H1 (cell line): ENCODE measurements around the gene ZFP36L1. TPM values are rescaled to one million over a fixed set of nuclear protein-coding genes. Genes with fewer than 3 reads are reported as not detected.

Source experiments
- BACH1 ChIP-seq: IDR thresholded peaks from 2 replicates; pipeline ENCODE4 v1.6.1; 2012; ENCODE audit warnings: low read length, improper control_type of control experiment
- CBX8 ChIP-seq: fragments of 300-800, 300-1000 bp; sonication (generic); IDR thresholded peaks from 2 replicates; pipeline ENCODE4 v1.7.1; 2016; ENCODE audit warnings: low read depth, low read length, borderline replicate concordance
- CHD1 ChIP-seq: IDR thresholded peaks from 2 replicates; pipeline ENCODE4 v1.6.1; 2012; ENCODE audit warnings: low read depth, low read length, improper control_type of control experiment
- EGR1 ChIP-seq: IDR thresholded peaks from 2 replicates; pipeline ENCODE4 v1.6.1; 2011; ENCODE audit warnings: low read depth, low read length, borderline replicate concordance
- KDM1A ChIP-seq: fragments of 200-600, 300-600 bp; sonication (generic); IDR thresholded peaks from 2 replicates; pipeline ENCODE4 v1.7.1; 2016; ENCODE audit warnings: mild to moderate bottlenecking, low read length, borderline replicate concordance
- RBBP5 ChIP-seq: IDR thresholded peaks from 2 replicates; pipeline ENCODE4 v1.7.1; 2012; ENCODE audit warnings: low read depth, mild to moderate bottlenecking, inconsistent platforms, low read length, moderate library complexity, borderline replicate concordance
- RFX5 ChIP-seq: IDR thresholded peaks from 2 replicates; pipeline ENCODE4 v1.6.1; 2011; ENCODE audit warnings: low read depth, low read length, improper control_type of control experiment, borderline replicate concordance
- RNF2 ChIP-seq: fragments of 200-900, 300-1000 bp; sonication (generic); IDR thresholded peaks from 2 replicates; pipeline ENCODE4 v1.7.1; 2016; ENCODE audit warnings: borderline replicate concordance, low read depth, mild to moderate bottlenecking, antibody characterized with exemption, low read length; ENCODE audit not compliant: poor library complexity, severe bottlenecking; ENCODE audit errors: missing control alignments
- SAP30 ChIP-seq: fragments of 300-600 bp; sonication (generic); IDR thresholded peaks from 2 replicates; pipeline ENCODE4 v1.7.1; 2012; ENCODE audit warnings: low read length, moderate library complexity, mild to moderate bottlenecking, inconsistent platforms; ENCODE audit not compliant: insufficient read depth, insufficient replicate concordance
- SP4 ChIP-seq: IDR thresholded peaks from 2 replicates; pipeline ENCODE4 v1.6.1; 2012; ENCODE audit warnings: low read length, inconsistent platforms
- SUZ12 ChIP-seq: fragments of 200-600 bp; sonication (generic); IDR thresholded peaks from 2 replicates; pipeline ENCODE4 v1.6.1; 2012; ENCODE audit warnings: mild to moderate bottlenecking, inconsistent platforms, low read length, moderate library complexity, mixed read lengths
- TAF1 ChIP-seq: IDR thresholded peaks from 2 replicates; pipeline ENCODE4 v1.6.1; 2011; ENCODE audit warnings: mild to moderate bottlenecking, low read depth, low read length
- TAF7 ChIP-seq: optimal IDR thresholded peaks from 2 replicates; pipeline ENCODE3; 2011; ENCODE audit warnings: low read depth, mild to moderate bottlenecking, inconsistent platforms, low read length, moderate library complexity, borderline replicate concordance
- TBP ChIP-seq: IDR thresholded peaks from 2 replicates; pipeline ENCODE4 v1.6.1; 2011; ENCODE audit warnings: low read depth, low read length, improper control_type of control experiment
- polyA plus RNA-seq, 7 experiments: library from polyadenylated mRNA; depleted of rRNA in 3 of 7; stranded (reverse) in 5 of 7; unstranded in 2 of 7; fragments of >200 nt in 5 of 7; fragments of 200-250 nt in 2 of 7; gene quantifications; 1 replicate in 5 of 7; 2 replicates in 1 of 7; 4 replicates in 1 of 7; pipeline versions ENCODE4 v1.2.1 to v1.2.3, GENCODE V29; 2011 to 2013; ENCODE audit warnings: missing spikeins in 2 of 7, mixed read lengths in 2 of 7
- total RNA-seq: library from RNA; stranded (reverse); fragmentation: NEBNext Ultra II Directional; extraction: Animal tissue kit (Norgen Biotek cat#: 25700); gene quantifications from 2 replicates; pipeline ENCODE4 v1.2.1, GENCODE V29; 2021
- TF ChIP-seq, protein P1 (sequence below): IDR thresholded peaks from 2 replicates; pipeline ENCODE4 v1.6.1; 2012; ENCODE audit warnings: low read length, inconsistent platforms
- TF ChIP-seq, protein P2 (sequence below): IDR thresholded peaks from 2 replicates; pipeline ENCODE4 v1.6.1; 2011; ENCODE audit warnings: low read depth, mild to moderate bottlenecking, low read length; ENCODE audit not compliant: insufficient read depth

The ZFP36L1 gene
- total and polyA plus RNA-seq, 2 of the 8 experiments (the other 6 are each of a cell fraction or from before 2014, with no cell fraction given) = 80.4 to 132 TPM

DNA sequence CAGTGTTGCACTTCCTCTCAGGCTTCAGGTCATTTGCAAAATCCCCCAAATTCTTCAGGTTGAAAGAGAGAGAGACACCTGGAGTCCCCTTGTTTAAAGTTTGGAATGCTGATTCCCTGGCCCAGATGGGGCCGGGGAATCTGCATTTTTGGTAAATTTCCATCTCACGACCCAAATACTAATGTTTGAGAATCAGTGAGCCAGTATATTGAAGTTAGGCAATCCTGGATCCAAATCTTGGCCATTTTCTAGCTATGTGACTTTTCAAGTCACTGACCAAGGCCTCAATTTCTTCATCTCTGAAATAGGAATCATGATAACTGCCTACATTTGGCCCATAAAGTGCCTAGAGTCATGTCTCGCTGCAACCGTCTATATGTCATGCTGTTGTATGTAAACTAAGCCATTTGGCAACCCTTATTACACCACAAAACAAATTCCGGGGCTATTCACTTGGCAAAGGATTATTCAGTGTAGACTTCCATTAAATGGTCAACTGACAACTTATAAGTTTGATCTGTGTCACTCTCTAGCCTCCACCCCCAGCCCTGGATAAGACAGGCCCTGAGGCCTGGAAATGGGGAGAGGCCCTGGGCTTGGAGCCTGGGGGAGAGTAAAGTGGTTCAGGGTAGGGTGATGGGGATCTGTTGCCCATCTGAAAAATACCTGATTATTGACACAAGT, 3.7 kb upstream of the ZFP36L1 start (continued):
- TF ChIP-seq, protein P1, sequence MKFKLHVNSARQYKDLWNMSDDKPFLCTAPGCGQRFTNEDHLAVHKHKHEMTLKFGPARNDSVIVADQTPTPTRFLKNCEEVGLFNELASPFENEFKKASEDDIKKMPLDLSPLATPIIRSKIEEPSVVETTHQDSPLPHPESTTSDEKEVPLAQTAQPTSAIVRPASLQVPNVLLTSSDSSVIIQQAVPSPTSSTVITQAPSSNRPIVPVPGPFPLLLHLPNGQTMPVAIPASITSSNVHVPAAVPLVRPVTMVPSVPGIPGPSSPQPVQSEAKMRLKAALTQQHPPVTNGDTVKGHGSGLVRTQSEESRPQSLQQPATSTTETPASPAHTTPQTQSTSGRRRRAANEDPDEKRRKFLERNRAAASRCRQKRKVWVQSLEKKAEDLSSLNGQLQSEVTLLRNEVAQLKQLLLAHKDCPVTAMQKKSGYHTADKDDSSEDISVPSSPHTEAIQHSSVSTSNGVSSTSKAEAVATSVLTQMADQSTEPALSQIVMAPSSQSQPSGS = peak; percentile 89
- TF ChIP-seq RBBP5 = no peak
- TF ChIP-seq KDM1A = peak; percentile 91
- no peak for TF ChIP-seq SUZ12
- TF ChIP-seq, protein P2, sequence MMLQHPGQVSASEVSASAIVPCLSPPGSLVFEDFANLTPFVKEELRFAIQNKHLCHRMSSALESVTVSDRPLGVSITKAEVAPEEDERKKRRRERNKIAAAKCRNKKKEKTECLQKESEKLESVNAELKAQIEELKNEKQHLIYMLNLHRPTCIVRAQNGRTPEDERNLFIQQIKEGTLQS = peak; percentile 78
- no peak for TF ChIP-seq CBX8
- no peak for TF ChIP-seq TBP
- TF ChIP-seq CHD1 = no peak
- no peak for TF ChIP-seq TAF1
- TF ChIP-seq RNF2 = no peak
- TF ChIP-seq BACH1 = no peak
- TF ChIP-seq EGR1 = 0 out of 2 replicates have a peak, but pooled peaks have one; percentile 3
- TF ChIP-seq RFX5 = no peak
- TF ChIP-seq SAP30 = no peak
- TF ChIP-seq SP4 = no peak; the same call in 1 of the 2 replicates
- peak; percentile 4 for TF ChIP-seq TAF7
